WTC11 (cell line): ENCODE data around the gene NPAS3. TPM values are rescaled to one million over a fixed set of nuclear protein-coding genes. Genes with fewer than 3 reads are reported as not detected.

ENCODE experiments used
- ATAC-seq: fragments of 200-7000 bp; cut with Tn5 transposase; 2 replicates; pipeline ENCODE4 v1.10.0; 2021; ENCODE audit warnings: mild to moderate bottlenecking, moderate library complexity
- CTCF ChIA-PET: fragments of 300-600 bp; sonication (Branson Sonifier 250); formaldehyde crosslinking; loops from one replicate; lab custom pipeline; 2021; ENCODE audit warnings: antibody characterized with exemption; lab: Charles Lee
- POLR2A ChIA-PET: fragments of 350-600 bp; sonication (Branson Sonifier 250); formaldehyde crosslinking; loops from one replicate; lab custom pipeline; 2021; ENCODE audit warnings: antibody characterized with exemption; lab: Charles Lee
- DNase-seq: peaks from one replicate; pipeline ENCODE4 v3.0.0; 2021; ENCODE audit warnings: low spot score
- H3K27ac Mint-ChIP-seq: 2 replicates; pipeline ENCODE4 v1.8.0; 2021; ENCODE audit warnings: mixed read lengths
- H3K27me3 Mint-ChIP-seq: 2 replicates; pipeline ENCODE4 v1.8.0; 2021; ENCODE audit warnings: low read depth, mild to moderate bottlenecking, moderate library complexity, mixed read lengths
- H3K36me3 Mint-ChIP-seq: 2 replicates; pipeline ENCODE4 v1.8.0; 2021; ENCODE audit warnings: mixed read lengths
- H3K4me1 Mint-ChIP-seq: 2 replicates; pipeline ENCODE4 v1.8.0; 2022; ENCODE audit warnings: mixed read lengths
- H3K4me3 Mint-ChIP-seq: 2 replicates; pipeline ENCODE4 v1.8.0; 2021; ENCODE audit warnings: mild to moderate bottlenecking, moderate library complexity, mixed read lengths
- H3K9me3 Mint-ChIP-seq: 2 replicates; pipeline ENCODE4 v1.8.0; 2021; ENCODE audit warnings: mixed read lengths
- AR ChIP-seq: fragments of 250-450 bp; sonication (Bioruptor Pico); IDR thresholded peaks from 2 replicates; pipeline ENCODE4 v1.9.0; 2021; ENCODE audit warnings: mild to moderate bottlenecking
- ATF2 ChIP-seq: sonication (generic); formaldehyde crosslinking; IDR thresholded peaks from 2 replicates; pipeline ENCODE4 v1.8.1; 2022; ENCODE audit warnings: low read depth, missing genetic modification reagents, borderline replicate concordance
- ATF3 ChIP-seq: sonication (generic); formaldehyde crosslinking; conservative IDR thresholded peaks from 2 replicates; pipeline ENCODE4 v1.8.1; 2022; ENCODE audit warnings: mild to moderate bottlenecking, missing genetic modification reagents
- E2F1 ChIP-seq: sonication (generic); formaldehyde crosslinking; IDR thresholded peaks from 2 replicates; pipeline ENCODE4 v1.8.0; 2022; ENCODE audit warnings: mild to moderate bottlenecking, missing genetic modification reagents
- E2F5 ChIP-seq: sonication (generic); formaldehyde crosslinking; IDR thresholded peaks from 2 replicates; pipeline ENCODE4 v1.8.1; 2022; ENCODE audit warnings: mild to moderate bottlenecking, moderate library complexity, missing genetic modification reagents
- ERG ChIP-seq: fragments of 250-450 bp; sonication (Bioruptor Pico); IDR thresholded peaks from 2 replicates; pipeline ENCODE4 v1.8.0; 2021; ENCODE audit warnings: mild to moderate bottlenecking
- FOXP1 ChIP-seq: sonication (generic); formaldehyde crosslinking; IDR thresholded peaks from 2 replicates; pipeline ENCODE4 v1.8.0; 2022; ENCODE audit warnings: missing genetic modification reagents, mild to moderate bottlenecking, moderate library complexity, borderline replicate concordance
- FOXP4 ChIP-seq: sonication (generic); formaldehyde crosslinking; IDR thresholded peaks from 2 replicates; pipeline ENCODE4 v1.8.0; 2022; ENCODE audit warnings: mild to moderate bottlenecking, missing genetic modification reagents
- GABPB1 ChIP-seq: sonication (generic); formaldehyde crosslinking; IDR thresholded peaks from 2 replicates; pipeline ENCODE4 v1.8.1; 2023; ENCODE audit warnings: mild to moderate bottlenecking, missing genetic modification reagents
- GTF2I ChIP-seq: fragments of 250-450 bp; sonication (Bioruptor Pico); conservative IDR thresholded peaks from 2 replicates; pipeline ENCODE4 v1.4.0; 2021; ENCODE audit warnings: mild to moderate bottlenecking
- JAZF1 ChIP-seq: fragments of 250-450 bp; sonication (Bioruptor Pico); IDR thresholded peaks from 2 replicates; pipeline ENCODE4 v1.9.0; 2021; ENCODE audit warnings: moderate library complexity, mild to moderate bottlenecking, inconsistent platforms
- MAX ChIP-seq: sonication (generic); formaldehyde crosslinking; IDR thresholded peaks from 2 replicates; pipeline ENCODE4 v1.8.0; 2022; ENCODE audit warnings: mild to moderate bottlenecking, missing genetic modification reagents
- OVOL2 ChIP-seq: fragments of 250-450 bp; sonication (Bioruptor Pico); IDR thresholded peaks from 2 replicates; pipeline ENCODE4 v1.9.0; 2021; ENCODE audit warnings: mild to moderate bottlenecking, borderline replicate concordance
- PRRX2 ChIP-seq: fragments of 250-450 bp; sonication (Bioruptor Pico); IDR thresholded peaks from 2 replicates; pipeline ENCODE4 v1.8.0; 2021; ENCODE audit warnings: mild to moderate bottlenecking
- RORB ChIP-seq: fragments of 250-450 bp; sonication (Bioruptor Pico); IDR thresholded peaks from 2 replicates; pipeline ENCODE4 v1.9.0; 2021; ENCODE audit warnings: mild to moderate bottlenecking
- TP53 ChIP-seq: sonication (generic); formaldehyde crosslinking; IDR thresholded peaks from 2 replicates; pipeline ENCODE4 v1.8.1; 2023; ENCODE audit warnings: mild to moderate bottlenecking, missing genetic modification reagents
- ZNF219 ChIP-seq: sonication (generic); formaldehyde crosslinking; IDR thresholded peaks from 2 replicates; pipeline ENCODE4 v1.8.0; 2023; ENCODE audit warnings: missing genetic modification reagents, mild to moderate bottlenecking, borderline replicate concordance
- ZNF263 ChIP-seq: sonication (generic); formaldehyde crosslinking; IDR thresholded peaks from 2 replicates; pipeline ENCODE4 v1.8.1; 2022; ENCODE audit warnings: low read depth, mild to moderate bottlenecking, moderate library complexity, missing genetic modification reagents
- ZNF396 ChIP-seq: fragments of 250-450 bp; sonication (Bioruptor Pico); IDR thresholded peaks from 2 replicates; pipeline ENCODE4 v1.8.0; 2021; ENCODE audit warnings: mild to moderate bottlenecking, moderate library complexity, borderline replicate concordance
- ZNF671 ChIP-seq: fragments of 250-450 bp; sonication (Bioruptor Pico); IDR thresholded peaks from 2 replicates; pipeline ENCODE4 v1.8.0; 2021; ENCODE audit warnings: mild to moderate bottlenecking
- total RNA-seq: library from RNA; stranded (reverse); gene quantifications from 3 replicates; pipeline ENCODE4 v1.2.3, GENCODE V29; 2021

NPAS3 gene
- total RNA-seq, 1 experiment from 2014 or later = 3.2 TPM

GRCh38 chr14:33019346-33019745 lies 80.7 kb downstream of the NPAS3 start:
- POLR2A ChIA-PET = no interaction called here
- Mint-ChIP-seq H3K4me3 (no peak overlapping the region), H3K4me1 (peaks cover 6% of the 10 kb centered on the region), H3K27ac (no peak overlapping the region), H3K27me3 (no peaks in the 10 kb centered on the region), H3K36me3 (no peaks in the 10 kb centered on the region), H3K9me3 (no peaks in the 10 kb centered on the region)
- CTCF ChIA-PET = no interaction called here
- TF ChIP-seq ZNF263 (CRISPR knock-in tag) (no peak), FOXP1 (CRISPR knock-in tag) (no peak), MAX (CRISPR knock-in tag) (no peak)
- DNase-seq (no peak), ATAC-seq (no peak)

- DNase-seq (no peak), ATAC-seq (no peak)
- Mint-ChIP-seq H3K4me1 (peaks cover 5% of the 10 kb centered on the region; the same call in 1 of the 2 replicates), H3K27ac (no peak overlapping the region; the same call in 1 of the 2 replicates), H3K27me3 (no peaks in the 10 kb centered on the region), H3K9me3 (peaks cover 8% of the 10 kb centered on the region), H3K4me3 (no peak overlapping the region), H3K36me3 (no peaks in the 10 kb centered on the region)
- ChIA-PET POLR2A (interaction anchor here (0.7 kb wide), 1 partner anchor 36 kb away, joined by 3 read pairs; no protein-coding TSS in a partner anchor), CTCF (no interaction called here)
- TF ChIP-seq OVOL2 (CRISPR knock-in tag) (no peak), GTF2I (CRISPR knock-in tag) (no peak), FOXP4 (CRISPR knock-in tag) (no peak), TP53 (CRISPR knock-in tag) (no peak), RORB (no peak), ATF3 (no peak), ERG (CRISPR knock-in tag) (no peak), AR (CRISPR knock-in tag) (no peak), ZNF671 (no peak), E2F1 (no peak), JAZF1 (no peak), ZNF396 (CRISPR knock-in tag) (no peak), PRRX2 (no peak), ZNF219 (CRISPR knock-in tag) (no peak), E2F5 (no peak), ATF2 (no peak), GABPB1 (CRISPR knock-in tag) (no peak)
Measured at GRCh38 chr14:33026850-33027430, 88.3 kb downstream of the NPAS3 start.
